ENCODE measurements around the gene CDA.

CDA gene

DNA sequence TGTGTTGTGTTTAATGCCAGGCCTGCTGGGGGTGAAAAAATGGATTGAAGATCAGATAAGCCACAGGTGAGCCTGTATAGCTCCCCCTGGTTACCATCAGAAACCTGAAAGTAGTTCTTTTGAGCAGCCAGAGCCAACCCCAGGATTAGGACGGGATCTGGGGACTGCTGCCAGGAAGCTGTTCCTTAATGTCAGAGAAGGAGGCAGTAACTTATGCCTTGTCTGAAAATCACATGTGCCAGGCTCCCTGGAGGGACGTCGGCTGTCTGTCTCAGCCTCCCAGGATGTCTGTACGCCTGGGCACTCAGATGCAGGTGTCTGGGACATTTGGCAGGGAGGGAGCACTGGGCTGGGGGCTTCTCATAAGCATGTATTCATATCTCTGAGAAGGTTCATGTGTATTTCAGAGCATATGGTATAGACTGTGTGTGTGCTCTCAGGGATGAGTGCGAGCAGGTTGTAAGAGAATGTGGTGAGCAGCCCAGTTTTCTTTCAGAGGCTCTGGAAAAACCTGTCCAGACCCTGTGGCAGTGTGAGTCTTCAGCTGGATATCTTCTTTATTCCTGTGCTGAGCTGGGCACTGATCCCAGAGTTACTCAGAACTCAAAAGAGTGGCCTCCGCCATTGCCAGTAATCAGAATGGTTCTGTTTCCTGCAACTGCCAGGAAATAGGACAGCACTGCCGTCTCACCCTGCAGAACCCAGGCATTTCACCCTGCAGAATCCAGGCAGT, 33.7 kb upstream of the CDA start:
- H3K4me3 ChIP-seq (replicated peaks in 1 of 2; ENCODE audit: low read depth in 2 of 2, low read length in 2 of 2) = no peak overlapping the region
- DNase-seq (ENCODE audit: low read depth in 2 of 2) = peak; percentile 21 to 61
- TF ChIP-seq, protein P1, sequence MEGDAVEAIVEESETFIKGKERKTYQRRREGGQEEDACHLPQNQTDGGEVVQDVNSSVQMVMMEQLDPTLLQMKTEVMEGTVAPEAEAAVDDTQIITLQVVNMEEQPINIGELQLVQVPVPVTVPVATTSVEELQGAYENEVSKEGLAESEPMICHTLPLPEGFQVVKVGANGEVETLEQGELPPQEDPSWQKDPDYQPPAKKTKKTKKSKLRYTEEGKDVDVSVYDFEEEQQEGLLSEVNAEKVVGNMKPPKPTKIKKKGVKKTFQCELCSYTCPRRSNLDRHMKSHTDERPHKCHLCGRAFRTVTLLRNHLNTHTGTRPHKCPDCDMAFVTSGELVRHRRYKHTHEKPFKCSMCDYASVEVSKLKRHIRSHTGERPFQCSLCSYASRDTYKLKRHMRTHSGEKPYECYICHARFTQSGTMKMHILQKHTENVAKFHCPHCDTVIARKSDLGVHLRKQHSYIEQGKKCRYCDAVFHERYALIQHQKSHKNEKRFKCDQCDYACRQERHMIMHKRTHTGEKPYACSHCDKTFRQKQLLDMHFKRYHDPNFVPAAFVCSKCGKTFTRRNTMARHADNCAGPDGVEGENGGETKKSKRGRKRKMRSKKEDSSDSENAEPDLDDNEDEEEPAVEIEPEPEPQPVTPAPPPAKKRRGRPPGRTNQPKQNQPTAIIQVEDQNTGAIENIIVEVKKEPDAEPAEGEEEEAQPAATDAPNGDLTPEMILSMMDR (IDR thresholded peaks at IDR 0.05; ENCODE audit: low read depth, low read length) = no peak

DNA sequence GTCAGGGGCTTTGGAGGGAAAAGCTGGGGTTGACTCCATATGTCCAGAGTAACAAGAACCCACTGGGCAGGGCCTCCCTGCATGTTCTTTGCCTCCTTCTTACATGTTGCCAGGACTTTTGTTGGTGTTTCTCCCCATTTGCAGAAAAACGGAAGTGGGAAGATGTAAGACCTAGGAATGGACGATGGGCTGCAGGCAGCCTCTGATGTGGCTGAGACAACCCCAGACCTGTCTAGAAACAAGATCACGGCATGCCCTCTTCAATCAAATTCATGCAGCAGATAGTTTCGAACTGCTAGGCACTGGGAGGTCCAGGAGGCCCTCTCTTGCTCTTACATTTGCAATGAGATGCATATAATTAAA, 33.2 kb upstream of the CDA start:
- no peak overlapping the region for H3K4me3 ChIP-seq (replicated peaks in 1 of 2; ENCODE audit: low read depth in 2 of 2, low read length in 2 of 2)
- TF ChIP-seq, protein P1 (IDR thresholded peaks at IDR 0.05; ENCODE audit: low read depth, low read length) = no peak
- DNase-seq (ENCODE audit: low read depth in 2 of 2) = no peak

DNA sequence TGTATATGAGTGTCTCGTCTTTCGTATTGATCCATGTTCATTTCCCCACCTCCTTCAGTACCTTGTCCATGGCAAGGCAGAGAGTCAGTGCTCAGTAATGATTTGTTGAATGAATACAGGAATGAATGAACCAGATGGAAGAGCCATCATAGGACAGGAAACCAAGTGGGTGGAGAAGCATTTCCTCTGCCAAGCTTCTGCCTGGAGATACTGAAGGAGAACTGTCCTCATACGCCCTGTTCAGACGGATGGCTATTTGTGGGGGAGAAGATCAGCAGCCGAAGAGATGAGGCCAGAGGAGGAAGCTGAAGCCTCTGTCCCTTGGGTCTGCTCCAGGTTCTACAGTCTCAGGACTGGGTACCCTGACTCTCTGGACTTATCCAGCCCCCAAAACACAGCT, 30.7 kb upstream of the CDA start:
- TF ChIP-seq, protein P1 (IDR thresholded peaks at IDR 0.05; ENCODE audit: low read depth, low read length) = no peak
- peak in 1 of 2 donors; percentile 35 for DNase-seq (ENCODE audit: low read depth in 2 of 2)
- no peak overlapping the region for H3K4me3 ChIP-seq (replicated peaks in 1 of 2; ENCODE audit: low read depth in 2 of 2, low read length in 2 of 2)

DNA sequence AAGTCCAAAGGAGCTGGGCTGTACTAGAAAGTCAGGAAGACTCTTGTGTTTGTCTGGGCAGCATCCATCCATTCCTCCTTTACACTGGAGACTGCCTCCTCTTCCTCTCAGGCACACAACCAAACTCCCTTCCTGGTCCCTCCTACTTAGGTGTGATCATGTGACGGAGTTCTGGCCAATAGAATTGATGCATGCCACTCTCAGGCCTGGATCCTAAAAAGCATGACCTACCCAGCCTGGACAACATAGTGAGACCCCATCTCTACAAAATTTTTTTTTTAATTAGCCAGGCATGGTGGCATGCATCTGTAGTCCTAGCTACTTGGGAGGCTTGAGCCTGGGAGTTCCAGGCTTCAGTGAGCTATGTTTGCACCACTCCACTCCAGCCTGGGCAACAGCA, 27.9 kb upstream of the CDA start:
- no peak overlapping the region for H3K4me3 ChIP-seq (replicated peaks in 1 of 2; ENCODE audit: low read depth in 2 of 2, low read length in 2 of 2)
- TF ChIP-seq, protein P1 (IDR thresholded peaks at IDR 0.05; ENCODE audit: low read depth, low read length) = no peak
- no peak for DNase-seq (ENCODE audit: low read depth in 2 of 2)

DNA sequence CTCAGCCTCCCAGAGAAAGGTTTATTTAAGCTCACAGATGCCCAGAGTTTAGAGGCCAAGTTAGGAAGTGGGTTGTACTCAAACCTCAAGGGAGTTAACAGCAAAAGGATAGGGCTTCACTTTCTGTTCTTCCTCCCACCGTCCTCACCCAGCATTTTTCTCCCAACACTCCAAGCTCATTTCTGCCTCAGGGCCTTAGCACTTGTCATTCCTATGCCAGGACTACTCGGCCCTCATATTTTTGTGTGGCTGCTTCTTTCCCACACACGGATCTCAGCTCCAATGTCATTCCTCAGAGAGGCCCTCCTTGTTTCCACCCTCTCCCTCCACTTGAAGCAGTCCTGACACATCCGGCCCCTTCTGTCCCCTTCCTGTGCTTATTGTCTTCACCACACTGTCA, 23.7 kb upstream of the CDA start:
- DNase-seq (ENCODE audit: low read depth in 2 of 2) = no peak
- no peak overlapping the region for H3K4me3 ChIP-seq (replicated peaks in 1 of 2; ENCODE audit: low read depth in 2 of 2, low read length in 2 of 2)
- TF ChIP-seq, protein P1 (IDR thresholded peaks at IDR 0.05; ENCODE audit: low read depth, low read length) = no peak

- no peak overlapping the region for H3K4me3 ChIP-seq (replicated peaks in 1 of 2; ENCODE audit: low read depth in 2 of 2, low read length in 2 of 2)
- DNase-seq (ENCODE audit: low read depth in 2 of 2) = no peak
- TF ChIP-seq, protein P1 (IDR thresholded peaks at IDR 0.05; ENCODE audit: low read depth, low read length) = no peak
Observed at GRCh38 chr1:20569523-20570098, 19.3 kb upstream of the CDA start.
